Body of pancreas (tissue), 4 donors: ENCODE measurements around the gene SCNN1A. TPM values are rescaled to one million over a fixed set of nuclear protein-coding genes. Genes with fewer than 3 reads are reported as not detected.
"Not testable (repeated sequence)": the region's sequence is repeated elsewhere in the genome, so short reads cannot be mapped to it uniquely, and the experiment has no call there.

ENCODE experiments used
- ATAC-seq: fragments of 150-250 bp; one replicate; pipeline ENCODE4 v1.9.1; 2016
- DNase-seq, 4 donors: peaks; one replicate each; pipeline ENCODE4 v3.0.0-alpha.2; 2019
- H3K27ac ChIP-seq, 4 donors: fragments of 200-600 bp; sonication (generic); 1 replicate in 3 of 4; 2 replicates in 1 of 4; pipeline versions ENCODE4 v1.5.1 to v1.6.1; 2016 to 2019; ENCODE audit warnings: mild to moderate bottlenecking in 1 of 4, mixed read lengths in 1 of 4, moderate library complexity in 1 of 4
- H3K27me3 ChIP-seq, 2 donors: fragments of 200-600 bp; sonication (generic); one replicate each; pipeline ENCODE4 v1.6.0; 2016; ENCODE audit warnings: mild to moderate bottlenecking in 1 of 2
- H3K36me3 ChIP-seq, 2 donors: fragments of 200-600 bp; sonication (generic); replicated peaks in 1 of 2; 2 replicates each; pipeline ENCODE4 v1.5.1; 2016; ENCODE audit warnings: low read depth in 2 of 2; ENCODE audit not compliant: insufficient read depth in 1 of 2
- H3K4me1 ChIP-seq: fragments of 200-600 bp; sonication (generic); one replicate; pipeline ENCODE4 v1.6.0; 2016
- H3K4me3 ChIP-seq, 2 donors: fragments of 200-600 bp; sonication (generic); 1 replicate in 1 of 2; 2 replicates in 1 of 2; pipeline ENCODE4 v1.5.1; 2016 to 2019
- H3K9me3 ChIP-seq, 3 donors: fragments of 200-600 bp; sonication (generic); 1 replicate in 2 of 3; 2 replicates in 1 of 3; pipeline ENCODE4 v1.5.1; 2016
- CTCF ChIP-seq, 7 experiments: fragments of 450-650 bp in 4 of 7; fragments of 200-600 bp in 3 of 7; sonication (generic) in 3 of 7; IDR thresholded peaks; one replicate each; pipeline ENCODE4 v1.5.1; 2016 to 2019; ENCODE audit warnings: antibody characterized with exemption in 7 of 7
- POLR2A ChIP-seq, 3 donors: fragments of 450-650 bp; IDR thresholded peaks; one replicate each; pipeline ENCODE4 v1.6.1; 2016; ENCODE audit warnings: antibody characterized with exemption in 3 of 3, mild to moderate bottlenecking in 2 of 3
- WGBS, 2 donors: methylation state at CpG; one replicate each; pipeline ENCODE4 v1.1.5; 2017; 5-methylcytosine and 5-hydroxymethylcytosine counted together
- intact Hi-C: fragments of 100-400 bp; cut with DNase I; formaldehyde crosslinking; loops from one replicate; pipeline ENCODE4 v1.15.1; 2023
- total RNA-seq, 2 donors: library from RNA; depleted of rRNA; stranded (reverse); fragments of >200 nt; gene quantifications; one replicate each; pipeline ENCODE4 v1.1.0, GENCODE V29; 2016

SCNN1A gene
- total RNA-seq, 2 donors from 2014 or later = 62.5 to 112 TPM

GRCh38 chr12:6347367-6348338, 27.7 kb downstream of the SCNN1A start:
- no peak overlapping the region for H3K4me3 ChIP-seq

GRCh38 chr12:6346942-6347341, 28.4 kb downstream of the SCNN1A start:
- Histone ChIP-seq H3K36me3 (no peaks in the 10 kb centered on the region), H3K27me3 (no peaks in the 10 kb centered on the region), H3K4me3 (no peak overlapping the region), H3K27ac (peak overlapping the region in 3 of 4 donors; percentile 38 to 62 (median 45)), H3K4me1 (peaks cover 42% of the 10 kb centered on the region), H3K9me3 (no peaks in the 10 kb centered on the region)
- DNase-seq (no peak), ATAC-seq (no peak)
- TF ChIP-seq CTCF (IDR thresholded peaks at IDR 0.05) (no peak), POLR2A (IDR thresholded peaks at IDR 0.05) (no peak)
- WGBS, 2 donors = 84 to 90% methylated on average over 8 of the region's 8 CpGs
- intact Hi-C loops = no loop called here

More at GRCh38 chr12:6347367-6348338, 27.7 kb downstream of the SCNN1A start:
- H3K9me3 ChIP-seq = no peaks in the 10 kb centered on the region
- 52 to 78% methylated on average over 10 to 19 of the region's 19 CpGs for WGBS, 2 donors
- ATAC-seq (peak; percentile 67), DNase-seq (peak; percentile 58 to 74 (median 68))
- no peaks in the 10 kb centered on the region for H3K27me3 ChIP-seq
- intact Hi-C loops = no loop called here
- no peaks in the 10 kb centered on the region for H3K36me3 ChIP-seq
- H3K4me1 ChIP-seq = peaks cover 35% of the 10 kb centered on the region
- peak in 2 of 3 donors; percentile 50 to 57 for TF ChIP-seq POLR2A (IDR thresholded peaks at IDR 0.05)
- no peak for TF ChIP-seq CTCF (IDR thresholded peaks at IDR 0.05)
- H3K27ac ChIP-seq = peak overlapping the region in 3 of 4 donors; percentile 44 to 62 (median 45)

- Histone ChIP-seq H3K36me3 (no peaks in the 10 kb centered on the region), H3K9me3 (no peaks in the 10 kb centered on the region), H3K27me3 (no peaks in the 10 kb centered on the region), H3K4me3 (no peak overlapping the region), H3K27ac (peak overlapping the region in 2 of 4 donors; percentile 45 to 53), H3K4me1 (peaks cover 42% of the 10 kb centered on the region)
- intact Hi-C loops = no loop called here
- no peak for TF ChIP-seq POLR2A (IDR thresholded peaks at IDR 0.05)
- TF ChIP-seq CTCF (IDR thresholded peaks at IDR 0.05) = no peak
- no peak for DNase-seq
- WGBS, 2 donors = 75 to 80% methylated on average over 5 of the region's 5 CpGs
- no peak for ATAC-seq
Measured at GRCh38 chr12:6346235-6346832, 29.0 kb downstream of the SCNN1A start.

GRCh38 chr12:6345319-6346091, 29.9 kb downstream of the SCNN1A start:
- no peak for TF ChIP-seq CTCF (IDR thresholded peaks at IDR 0.05)
- TF ChIP-seq POLR2A (IDR thresholded peaks at IDR 0.05) = no peak
- DNase-seq (peak in 2 of 4 donors; percentile 68 to 69), ATAC-seq (no peak)
- Histone ChIP-seq H3K9me3 (no peaks in the 10 kb centered on the region), H3K4me1 (peaks cover 42% of the 10 kb centered on the region), H3K27me3 (no peaks in the 10 kb centered on the region), H3K27ac (peak overlapping the region in 3 of 4 donors; percentile 22 to 53 (median 28)), H3K36me3 (no peaks in the 10 kb centered on the region), H3K4me3 (no peak overlapping the region)
- WGBS, 2 donors = 61 to 62% methylated on average over 10 of the region's 10 CpGs
- intact Hi-C loops = no loop called here

GRCh38 chr12:6344101-6344660, 31.2 kb downstream of the SCNN1A start:
- H3K27me3 ChIP-seq, H3K36me3 ChIP-seq, ATAC-seq, H3K27ac ChIP-seq, intact Hi-C loops, DNase-seq, H3K9me3 ChIP-seq, H3K4me3 ChIP-seq: not testable (repeated sequence)
- WGBS, 2 donors = 89 to 91% methylated on average over 11 of the region's 11 CpGs
- H3K4me1 ChIP-seq = peaks cover 54% of the 10 kb centered on the region
